Kidney (tissue), 14 donors: ENCODE results near the gene DIAPH3. TPM values are rescaled to one million over a fixed set of nuclear protein-coding genes. Genes with fewer than 3 reads are reported as not detected.

ENCODE experiments used
- DNase-seq, 5 donors: peaks; one replicate each; pipeline ENCODE4 v3.0.0-alpha.2; 2013 to 2020
- FAIRE-seq: peaks from 2 replicates; lab custom pipeline; 2012; peaks lifted over from hg19 to GRCh38; lab: Jason Lieb, UNC
- H3K27ac ChIP-seq, 2 donors: one replicate each; pipeline ENCODE4 v1.7.0; 2013; ENCODE audit warnings: low read depth in 2 of 2, low read length in 2 of 2, inconsistent platforms in 1 of 2
- H3K27me3 ChIP-seq: one replicate; pipeline ENCODE4 v1.7.1; 2013; ENCODE audit warnings: low read length, inconsistent platforms; ENCODE audit not compliant: control insufficient read depth, insufficient read depth
- H3K36me3 ChIP-seq, 3 donors: one replicate each; pipeline versions ENCODE4 v1.7.0 to v1.7.1; 2013; ENCODE audit warnings: low read length in 3 of 3, control low read depth in 1 of 3, inconsistent platforms in 1 of 3; ENCODE audit not compliant: insufficient read depth in 3 of 3, control insufficient read depth in 2 of 3
- H3K4me1 ChIP-seq, 3 donors: one replicate each; pipeline versions ENCODE4 v1.7.0 to v1.7.1; 2013; ENCODE audit warnings: low read length in 3 of 3, inconsistent platforms in 1 of 3, low read depth in 1 of 3; ENCODE audit not compliant: control insufficient read depth in 2 of 3, insufficient read depth in 2 of 3
- H3K4me3 ChIP-seq, 3 donors: one replicate each; pipeline versions ENCODE4 v1.7.0 to v1.8.1; 2013; ENCODE audit warnings: low read length in 3 of 3, control low read depth in 1 of 3, inconsistent platforms in 1 of 3
- H3K9ac ChIP-seq, 3 donors: one replicate each; pipeline versions ENCODE4 v1.7.0 to v1.7.1; 2013; ENCODE audit warnings: low read length in 3 of 3, control low read depth in 1 of 3, inconsistent platforms in 1 of 3
- H3K9me3 ChIP-seq, 3 donors: one replicate each; pipeline versions ENCODE4 v1.7.0 to v1.7.1; 2013; ENCODE audit warnings: low read length in 3 of 3, control low read depth in 1 of 3, inconsistent platforms in 1 of 3; ENCODE audit not compliant: control insufficient read depth in 2 of 3, insufficient read depth in 1 of 3
- CTCF ChIP-seq: IDR thresholded peaks from 3 replicates; pipeline ENCODE4 v1.5.1; 2012; ENCODE audit warnings: mild to moderate bottlenecking, moderate library complexity, borderline replicate concordance; ENCODE audit not compliant: insufficient read depth; ENCODE audit errors: extremely low read depth
- intact Hi-C: fragments of 100-400 bp; cut with DNase I; formaldehyde crosslinking; loops from one replicate; pipeline ENCODE4 v1.11.1; 2022
- polyA plus RNA-seq: library from polyadenylated mRNA; stranded (reverse); fragments of 350-450 nt; fragmentation: Illumina TruSeq; extraction: RNeasy Lipid Tissue Mini Kit (QIAGEN cat#74804); gene quantifications from one replicate; pipeline ENCODE4 v1.2.3, GENCODE V29; 2014; ENCODE audit warnings: low read depth, low replicate concordance; ENCODE audit not compliant: insufficient read depth
- total RNA-seq: library from RNA; stranded (reverse); fragmentation: NEBNext Ultra II Directional; extraction: Animal tissue kit (Norgen Biotek cat#: 25700); gene quantifications from one replicate; pipeline ENCODE4 v1.2.1, GENCODE V29; 2021
- donor health status: control.
- donor health status: control.
- donor health status: control.
- donor health status: control.
- donor health status: control.
- donor health status: DM: yes; HTN: yes; CAD: no.
- donor health status: Normal renal cell carcinoma (clear cell type).

The DIAPH3 gene
- total and polyA plus RNA-seq, 2 donors from 2014 or later = 2.0 to 2.7 TPM

- H3K9me3 ChIP-seq = no peaks in the 10 kb centered on the region
- H3K27me3 ChIP-seq = no peaks in the 10 kb centered on the region
- H3K27ac ChIP-seq = no peak overlapping the region
- no peaks in the 10 kb centered on the region for H3K4me1 ChIP-seq
- DNase-seq = no peak
- TF ChIP-seq CTCF = no peak
- H3K36me3 ChIP-seq = no peaks in the 10 kb centered on the region
- FAIRE-seq = no peak
- no peak overlapping the region for H3K4me3 ChIP-seq
- no peak overlapping the region for H3K9ac ChIP-seq
- intact Hi-C loops = no loop called here
Observed at GRCh38 chr13:60099631-60100420, 63.9 kb downstream of the DIAPH3 start.

DNA sequence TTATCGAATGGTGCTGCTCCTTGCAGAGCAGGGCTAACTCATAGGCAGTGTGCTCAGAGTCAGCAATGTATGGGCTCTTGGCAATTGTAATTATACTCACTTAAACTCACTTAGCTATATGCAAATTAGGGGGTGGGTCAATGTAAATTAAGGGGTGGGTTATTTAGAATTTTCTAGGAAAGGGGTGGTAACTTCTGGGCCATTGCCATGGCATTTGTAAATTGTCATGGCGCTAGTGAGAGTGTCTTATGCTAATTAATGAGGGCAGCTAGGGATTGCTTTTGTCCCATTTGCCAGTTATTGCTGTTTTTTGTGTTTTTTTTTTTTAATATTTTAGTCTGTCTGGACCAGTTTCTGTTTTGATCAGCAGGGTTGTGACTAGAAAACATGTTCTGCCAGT is 68.4 kb downstream of the DIAPH3 start:
- Histone ChIP-seq H3K36me3 (no peaks in the 10 kb centered on the region), H3K9me3 (no peaks in the 10 kb centered on the region), H3K9ac (no peak overlapping the region), H3K27me3 (no peaks in the 10 kb centered on the region), H3K27ac (no peak overlapping the region), H3K4me3 (no peak overlapping the region), H3K4me1 (peaks cover 0 to 4% (median 0%) of the 10 kb centered on the region in 3 donors)
- no peak for DNase-seq
- FAIRE-seq = no peak
- intact Hi-C loops = no loop called here
- TF ChIP-seq CTCF = no peak

- Histone ChIP-seq H3K9ac (no peak overlapping the region), H3K27me3 (no peaks in the 10 kb centered on the region), H3K36me3 (no peaks in the 10 kb centered on the region), H3K4me1 (peaks cover 0 to 4% (median 0%) of the 10 kb centered on the region in 3 donors), H3K4me3 (no peak overlapping the region), H3K27ac (no peak overlapping the region), H3K9me3 (no peaks in the 10 kb centered on the region)
- DNase-seq (peak in 2 of 5 donors; percentile 2 to 12), FAIRE-seq (no peak)
- no peak for TF ChIP-seq CTCF
- intact Hi-C loops = no loop called here
Observed at GRCh38 chr13:60094385-60095088, 69.2 kb downstream of the DIAPH3 start.
